Ecto neural progenitor cell (in vitro differentiated cells): ENCODE results near the gene RABGAP1L.
"Not testable (repeated sequence)": the region's sequence is repeated elsewhere in the genome, so short reads cannot be mapped to it uniquely, and the experiment has no call there.

Experiments
- DNase-seq: peaks from one replicate; pipeline ENCODE4 v3.0.0-alpha.2; 2018; ENCODE audit warnings: low spot score

The RABGAP1L gene

DNA sequence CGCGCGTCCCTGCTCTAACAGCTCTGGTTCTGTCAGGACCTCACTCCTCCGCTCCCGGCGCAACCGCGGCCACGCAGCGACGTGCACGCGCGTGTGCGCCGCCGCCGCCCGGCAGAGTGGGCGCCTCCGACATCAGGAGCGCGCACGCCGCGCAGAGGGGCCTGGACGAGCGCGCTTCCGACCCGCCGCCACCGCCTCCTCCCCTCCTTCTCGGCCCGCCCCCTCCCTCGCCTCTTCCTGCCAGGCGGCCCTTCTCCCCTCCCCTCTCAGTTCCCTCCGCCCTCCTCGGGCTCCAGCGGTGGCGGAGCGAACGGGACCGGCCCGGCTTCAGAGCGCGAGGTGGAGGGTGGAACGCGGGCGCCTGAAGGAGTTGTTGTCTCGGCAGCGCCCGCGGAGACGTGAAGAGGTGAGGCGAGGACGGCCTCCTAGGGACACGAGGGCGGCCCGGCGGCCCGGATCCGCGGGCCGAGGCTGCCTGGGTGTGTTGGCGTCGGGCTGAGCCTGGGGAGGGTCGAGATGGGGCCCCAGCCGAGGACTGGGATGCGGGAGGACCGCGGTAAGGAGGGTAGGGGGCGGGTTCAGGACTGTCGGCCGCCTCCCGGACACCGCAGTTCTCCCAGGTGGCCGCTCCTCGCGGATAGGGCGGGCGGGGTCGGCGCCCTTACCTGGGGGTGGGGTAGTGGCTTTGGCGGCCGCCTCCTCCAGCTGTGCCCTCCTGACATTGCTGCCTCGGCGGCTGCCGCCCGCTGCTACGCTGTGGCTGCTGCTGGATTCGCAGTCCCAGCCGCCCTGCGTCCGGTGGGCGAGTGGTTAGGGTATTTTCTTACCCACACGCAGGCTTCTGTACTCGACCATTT lies at the start of gene RABGAP1L:
RABGAP1L (plus strand) TSS at position 269 of the 857 bp plus-strand sequence.
- DNase-seq: peak; percentile 95

DNA sequence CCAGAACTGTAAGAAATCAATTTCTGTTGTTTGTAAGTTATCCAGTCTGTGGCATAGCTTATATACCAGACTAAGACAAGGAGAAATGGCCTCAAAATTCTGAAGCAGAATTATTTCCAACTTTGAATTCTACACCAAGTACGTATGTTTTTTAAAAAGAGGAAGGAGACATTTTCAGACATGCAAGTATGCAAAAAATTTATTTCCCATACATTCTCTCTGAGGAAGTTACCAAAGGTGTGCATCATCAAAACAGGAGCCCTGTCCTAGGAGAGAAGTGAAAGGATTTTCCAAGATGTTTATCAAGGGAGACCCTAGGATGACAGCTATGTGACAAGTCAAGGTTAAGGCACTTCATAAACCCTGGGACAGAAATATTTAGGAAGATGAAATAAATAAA lies 49.3 kb upstream of the RABGAP1L start:
- no peak for DNase-seq

DNA sequence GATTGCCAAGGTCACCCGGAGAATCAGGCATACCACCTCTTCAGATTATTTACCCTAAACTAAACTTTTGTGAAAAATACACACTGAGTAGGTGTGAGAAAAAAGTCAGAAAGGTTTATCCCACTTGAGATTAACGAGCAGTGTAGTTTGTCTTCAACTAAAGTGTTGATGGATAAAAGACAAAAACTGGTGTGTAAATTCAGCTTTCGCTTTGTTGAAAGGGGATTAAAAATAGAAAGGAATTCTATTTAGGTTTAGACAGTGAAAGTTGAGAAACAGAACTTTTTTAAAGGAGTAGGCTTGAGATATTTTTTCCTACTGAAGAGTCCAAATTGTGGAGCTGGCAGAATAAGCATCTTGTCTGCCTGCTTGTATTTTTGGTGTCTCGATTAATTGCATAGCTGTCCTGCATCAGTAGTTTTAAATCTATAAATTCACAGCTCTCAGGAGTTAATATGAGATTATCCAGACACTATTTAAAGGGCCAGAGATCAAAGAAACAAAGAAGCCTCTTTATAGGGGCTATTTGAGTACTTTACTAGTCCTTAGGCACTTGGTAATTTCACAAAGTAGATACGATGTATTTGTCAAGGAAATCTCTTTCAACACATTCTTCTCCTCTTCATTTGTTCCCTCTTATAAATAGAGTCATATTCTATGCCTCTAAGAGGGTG lies 46.7 kb upstream of the RABGAP1L start:
- DNase-seq: no peak

DNA sequence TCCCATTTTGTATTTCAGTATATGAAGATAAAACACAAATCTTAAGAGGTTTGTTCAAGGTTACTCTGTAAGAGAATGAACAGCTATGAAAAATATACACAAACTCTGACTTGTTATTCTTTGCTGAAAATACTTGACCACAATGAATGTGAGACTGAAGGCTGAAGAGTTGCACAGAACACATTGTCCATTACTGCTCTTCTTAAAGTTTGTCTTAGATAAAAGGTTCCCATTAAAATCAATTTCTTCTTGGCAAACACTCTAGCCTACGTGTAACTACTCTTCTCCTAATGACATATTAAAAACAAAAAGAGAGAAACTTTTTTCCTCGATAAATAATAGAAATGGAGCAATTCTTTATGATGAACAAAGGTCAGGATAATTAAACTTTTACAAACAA lies 45.2 kb upstream of the RABGAP1L start:
- DNase-seq: no peak

DNA sequence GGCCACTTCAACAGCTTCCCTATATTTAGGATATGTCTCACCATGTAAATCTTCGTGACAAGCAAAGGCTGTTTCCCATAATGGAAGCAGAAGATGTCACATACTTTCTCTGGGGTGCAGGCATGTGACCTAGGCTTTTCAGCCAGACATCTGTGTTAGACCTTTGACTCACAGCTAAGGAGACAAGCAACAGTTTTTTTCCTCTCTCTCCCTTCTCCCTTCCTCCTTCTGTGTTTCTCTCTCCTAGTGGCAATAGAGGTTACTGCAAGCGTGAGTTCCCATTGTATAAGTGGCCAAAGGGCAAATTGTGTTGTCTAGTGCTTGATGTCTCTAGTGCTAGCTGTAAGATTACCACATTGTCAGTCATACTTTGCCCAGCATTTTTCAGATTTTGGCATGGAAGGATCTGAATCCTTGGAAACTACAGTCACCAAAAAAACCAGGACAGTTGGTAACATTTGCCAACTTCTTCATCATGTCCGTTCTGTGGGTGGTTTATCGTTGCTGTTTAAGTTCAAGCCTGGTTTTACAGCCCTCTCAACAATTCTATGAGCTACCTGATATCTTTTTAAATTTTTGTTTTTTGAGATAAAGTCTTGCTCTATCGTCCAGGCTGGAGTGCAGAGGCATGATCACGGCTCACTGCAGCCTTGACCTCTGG lies 44.4 kb upstream of the RABGAP1L start:
- no peak for DNase-seq

DNA sequence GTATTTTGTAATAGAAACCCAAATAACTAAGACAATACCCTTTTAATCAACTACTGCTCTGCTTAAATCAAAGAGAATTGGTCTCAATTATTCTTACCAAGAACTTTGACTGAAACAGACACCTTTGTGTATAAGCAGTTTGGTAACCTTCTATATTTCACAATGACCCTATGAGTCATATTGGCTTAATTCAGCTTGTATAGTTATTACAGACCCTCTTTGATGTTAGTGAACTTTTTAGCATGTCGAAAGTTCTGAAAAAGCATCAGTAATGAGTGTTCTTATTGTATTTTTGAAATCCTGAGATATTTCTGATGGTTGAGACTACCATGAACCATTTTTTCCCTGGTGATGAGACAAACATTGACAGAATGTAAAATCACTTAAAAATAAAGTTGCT lies 43.3 kb upstream of the RABGAP1L start:
- DNase-seq: no peak

DNA sequence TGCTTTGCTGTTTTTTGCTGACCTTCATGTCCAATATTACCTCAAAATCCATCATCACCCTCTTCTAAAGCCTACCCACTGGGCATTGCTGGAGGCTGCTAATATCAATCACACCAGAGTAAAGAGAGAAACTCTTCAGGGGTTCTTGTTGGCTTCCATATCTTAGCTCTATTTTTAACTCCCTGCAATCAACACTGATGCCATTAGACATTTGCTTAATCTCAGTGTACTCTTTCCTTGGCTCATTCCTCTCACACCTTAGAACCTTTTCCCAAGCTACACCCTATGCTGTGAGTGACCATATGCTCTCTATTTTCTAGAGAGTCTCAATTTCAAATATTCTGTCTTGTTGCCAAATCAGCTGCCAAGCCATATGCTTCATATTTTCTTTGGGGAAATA lies 40.6 kb upstream of the RABGAP1L start:
- no peak for DNase-seq

DNA sequence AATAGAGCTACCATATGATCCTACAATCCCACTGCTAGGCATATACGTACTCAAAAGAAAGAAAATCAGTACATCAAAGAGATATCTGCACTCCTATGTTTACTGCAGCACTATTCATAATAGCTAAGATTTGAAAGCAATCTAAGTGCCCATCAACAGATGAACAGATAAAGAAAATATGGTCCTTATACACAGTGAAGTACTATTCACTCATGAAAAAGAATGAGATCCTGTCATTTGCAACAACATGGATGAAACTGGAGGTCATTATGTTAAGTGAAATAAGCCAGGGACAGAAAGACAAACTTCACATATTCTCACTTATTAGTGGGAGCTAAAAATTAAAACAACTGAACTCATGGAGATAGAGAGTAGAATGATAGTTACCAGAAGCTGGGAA lies 37.0 kb upstream of the RABGAP1L start:
- DNase-seq: not testable (repeated sequence)

DNA sequence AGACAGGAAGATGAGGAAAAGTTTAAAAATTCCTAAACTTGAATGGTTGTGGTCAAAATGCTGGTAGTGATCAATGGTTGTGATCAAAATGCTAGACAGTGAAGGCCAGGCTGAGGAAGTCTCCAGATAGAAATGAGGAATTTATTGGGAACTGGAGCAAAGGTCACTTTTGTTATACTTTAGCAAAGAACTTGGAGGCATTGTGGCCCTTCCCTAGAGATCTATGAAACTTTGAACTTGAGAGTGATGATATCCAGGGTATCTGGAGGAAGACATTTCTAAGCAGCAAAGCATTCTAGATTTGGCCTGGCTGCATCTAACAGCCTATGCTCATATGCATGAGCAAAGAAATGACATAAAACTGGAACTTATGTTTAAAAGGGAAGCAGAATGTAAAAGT lies 35.5 kb upstream of the RABGAP1L start:
- no peak for DNase-seq

DNA sequence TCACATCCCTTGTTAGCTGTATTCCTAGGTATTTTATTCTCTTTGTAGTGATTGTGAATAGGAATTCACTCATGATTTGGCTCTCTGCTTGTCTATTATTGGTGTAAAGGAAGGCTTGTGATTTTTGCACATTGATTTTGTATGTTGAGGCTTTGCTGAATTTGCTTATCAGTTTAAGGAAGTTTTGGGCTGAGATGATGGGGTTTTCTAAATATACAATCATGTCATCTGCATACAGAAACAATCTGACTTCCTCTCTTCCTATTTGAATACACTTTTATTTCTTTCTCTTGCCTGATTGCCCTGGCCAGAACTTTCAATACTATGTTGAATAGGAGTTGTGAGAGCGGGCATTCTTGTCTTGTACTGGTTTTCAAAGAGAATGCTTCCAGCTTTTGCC lies 32.1 kb upstream of the RABGAP1L start:
- not testable (repeated sequence) for DNase-seq

DNA sequence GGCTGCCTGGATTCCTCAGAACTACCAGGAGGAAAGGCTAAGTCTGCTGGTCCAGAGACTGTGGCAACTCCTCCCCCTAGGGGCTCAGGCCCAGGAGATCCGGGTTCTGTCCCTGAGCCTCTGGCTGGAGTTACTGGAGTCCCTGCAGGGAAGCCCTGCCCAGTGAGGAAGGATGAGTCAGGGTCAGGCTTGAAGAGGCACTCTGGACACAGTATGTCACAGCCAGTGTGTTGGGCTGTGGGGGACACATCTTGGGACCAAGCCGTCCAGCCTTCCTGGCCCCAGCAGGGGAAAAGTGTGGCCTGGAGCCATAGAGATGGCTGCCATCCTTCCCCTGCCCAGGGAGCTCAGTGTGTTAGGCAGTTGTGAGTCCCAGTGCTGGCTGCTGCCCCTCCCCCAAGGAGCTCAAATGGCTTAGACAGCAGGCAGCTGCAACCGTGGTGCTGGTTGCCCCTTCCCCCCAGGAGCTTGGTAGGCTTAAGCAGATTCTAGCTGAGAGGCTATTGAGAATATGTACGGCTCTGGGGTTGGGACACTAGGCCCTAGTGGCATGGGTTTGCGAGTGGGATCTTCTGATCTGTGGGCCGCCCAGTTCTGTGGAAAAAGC lies 28.2 kb upstream of the RABGAP1L start:
- DNase-seq: peak; percentile 53

DNA sequence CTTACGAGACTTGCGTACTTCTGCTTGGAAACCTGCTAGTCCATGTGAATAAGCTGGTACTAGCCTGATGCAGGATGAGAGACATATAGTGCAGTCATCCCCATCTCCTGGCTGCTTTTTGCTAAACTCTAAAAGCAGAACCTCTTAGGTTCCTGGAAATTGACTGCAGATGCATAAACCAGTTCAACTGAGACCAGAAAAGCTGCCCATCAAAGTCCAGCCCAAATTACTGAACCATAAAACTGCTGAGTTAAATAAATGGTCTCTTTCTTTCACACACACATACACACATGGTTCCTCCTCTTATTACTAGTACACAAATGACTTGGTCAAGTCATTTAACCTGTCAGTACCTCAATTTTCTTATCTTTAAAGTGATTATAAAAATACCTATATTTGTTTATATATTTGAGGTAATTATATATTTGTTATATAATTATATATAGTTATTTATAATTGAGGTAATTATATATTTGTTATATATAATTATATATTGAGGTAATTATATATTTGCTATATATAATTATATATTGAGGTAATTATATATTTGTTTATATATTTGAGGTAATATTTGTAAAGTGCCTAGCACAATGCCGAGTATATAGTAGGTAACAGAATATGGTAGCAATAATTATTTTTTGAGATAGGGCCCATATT lies 25.2 kb upstream of the RABGAP1L start:
- DNase-seq: no peak

DNA sequence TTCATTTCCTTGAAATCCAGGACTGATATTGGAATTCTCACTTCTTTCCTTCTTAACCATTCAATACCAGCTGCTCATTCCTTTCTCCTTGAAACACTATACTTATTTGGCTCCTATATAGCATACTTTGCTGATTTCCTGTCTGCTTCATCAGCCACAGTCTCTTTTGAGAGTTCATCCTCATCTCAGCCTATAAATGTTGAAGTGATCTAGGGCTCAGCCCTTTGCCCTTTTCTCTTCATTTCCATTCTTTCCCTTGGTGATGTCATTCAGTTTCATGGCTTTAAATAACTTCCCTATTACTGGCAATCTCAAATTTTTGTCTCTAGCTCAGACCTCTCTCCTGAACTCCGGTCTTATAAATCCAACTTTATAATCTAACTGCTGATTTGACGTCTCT lies 24.1 kb upstream of the RABGAP1L start:
- no peak for DNase-seq

DNA sequence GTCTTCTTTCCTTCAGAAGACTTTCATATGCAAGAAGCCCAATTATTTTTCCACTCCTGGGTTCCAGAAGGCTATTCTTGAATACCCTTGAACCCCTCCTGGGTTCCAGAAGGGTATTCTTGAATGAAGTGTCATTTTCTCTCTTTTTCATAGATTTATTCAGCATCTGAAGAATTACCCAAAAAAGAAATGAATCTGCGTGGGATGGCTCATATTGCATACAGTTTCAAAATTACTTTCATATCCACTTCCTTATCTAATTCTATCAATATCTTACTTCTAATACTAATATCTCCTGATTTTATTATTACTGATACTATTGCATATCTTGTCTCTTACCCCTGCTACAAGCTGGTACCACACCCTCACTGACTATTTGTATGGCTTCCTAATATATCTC lies 22.6 kb upstream of the RABGAP1L start:
- DNase-seq: no peak

DNA sequence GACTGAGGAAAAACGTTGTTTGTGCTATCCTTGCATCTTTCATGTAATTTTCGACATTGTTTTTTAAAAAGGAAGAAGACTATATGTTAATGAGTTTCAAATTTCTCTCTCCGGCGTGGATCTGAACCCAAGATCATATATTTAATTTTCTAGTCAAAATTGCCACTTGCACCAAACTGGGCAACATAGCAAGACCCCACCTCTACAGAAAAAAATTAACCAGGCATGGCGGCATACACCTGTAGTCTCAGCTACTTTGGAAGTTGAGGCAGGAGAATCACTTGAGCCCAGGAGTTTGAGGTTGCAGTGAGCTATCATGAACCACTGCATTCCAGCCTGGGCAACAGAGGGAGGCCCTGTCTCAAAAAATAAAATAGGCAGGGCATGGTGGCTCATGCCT lies 16.5 kb upstream of the RABGAP1L start:
- no peak for DNase-seq

DNA sequence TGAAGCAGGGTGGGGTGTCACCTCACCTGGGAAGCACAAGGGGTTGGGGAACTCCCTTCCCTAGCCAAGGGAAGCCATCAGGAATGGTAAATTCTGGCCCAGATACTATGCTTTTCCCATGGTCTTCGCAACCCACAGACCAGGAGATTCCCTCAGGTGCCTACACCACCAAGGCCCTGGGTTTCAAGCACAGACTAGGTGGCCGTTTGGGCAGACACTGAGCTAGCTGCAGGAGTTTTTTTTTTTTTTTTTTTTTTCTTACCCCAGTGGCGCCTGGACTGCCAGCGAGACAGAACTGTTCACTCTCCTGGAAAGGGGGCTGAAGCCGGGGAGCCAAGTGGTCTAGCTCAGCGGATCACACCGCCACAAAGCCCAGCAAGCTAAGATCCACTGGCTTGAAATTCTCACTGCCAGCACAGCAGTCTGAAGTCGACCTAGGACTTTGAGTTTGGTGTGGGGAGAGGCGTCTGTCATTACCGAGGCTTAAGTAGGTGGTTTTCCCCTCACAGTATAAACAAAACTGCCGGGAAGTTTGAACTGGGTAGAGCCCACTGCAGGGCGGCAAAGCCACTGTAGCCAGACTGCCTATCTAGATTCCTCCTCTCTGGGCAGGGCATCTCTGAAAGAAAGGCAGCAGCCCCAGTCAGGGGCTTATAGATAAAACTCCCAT lies 15.5 kb upstream of the RABGAP1L start:
- DNase-seq: not testable (repeated sequence)

DNA sequence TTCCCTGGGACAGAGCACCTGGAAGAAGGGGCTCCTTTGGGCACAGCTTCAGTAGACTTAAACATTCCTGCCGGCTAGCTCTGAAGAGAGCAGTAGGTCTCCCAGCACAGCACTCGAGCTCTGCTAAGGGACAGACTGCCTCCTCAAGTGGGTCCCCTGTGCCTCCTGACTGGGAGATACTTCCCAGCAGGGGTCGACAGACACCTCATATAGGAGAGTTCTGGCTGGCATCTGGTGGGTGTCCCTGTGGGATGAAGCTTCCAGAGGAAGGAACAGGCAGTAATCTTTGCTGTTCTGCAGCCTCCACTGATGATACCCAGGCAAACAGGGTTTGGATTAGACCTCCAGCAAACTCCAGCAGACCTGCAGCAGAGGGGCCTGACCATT lies 14.9 kb upstream of the RABGAP1L start:
- DNase-seq: not testable (repeated sequence)

DNA sequence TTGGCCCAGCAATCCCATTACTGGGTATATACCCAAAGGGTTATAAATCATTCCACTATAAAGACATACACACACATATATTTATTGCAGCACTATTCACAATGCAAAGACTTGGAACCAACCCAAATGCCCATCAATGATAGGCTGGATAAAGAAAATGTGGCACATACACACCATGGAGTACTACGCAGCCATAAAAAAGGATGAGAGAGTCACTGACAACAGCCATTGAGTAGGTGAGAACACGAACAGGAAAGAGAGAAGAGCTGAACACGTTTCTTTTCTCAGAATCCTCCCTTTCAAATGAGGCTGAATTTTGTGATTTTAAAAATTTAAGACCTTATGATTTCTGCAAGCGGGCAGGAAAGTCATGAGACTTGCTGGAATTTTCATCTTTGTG lies 10.1 kb upstream of the RABGAP1L start:
- no peak for DNase-seq

DNA sequence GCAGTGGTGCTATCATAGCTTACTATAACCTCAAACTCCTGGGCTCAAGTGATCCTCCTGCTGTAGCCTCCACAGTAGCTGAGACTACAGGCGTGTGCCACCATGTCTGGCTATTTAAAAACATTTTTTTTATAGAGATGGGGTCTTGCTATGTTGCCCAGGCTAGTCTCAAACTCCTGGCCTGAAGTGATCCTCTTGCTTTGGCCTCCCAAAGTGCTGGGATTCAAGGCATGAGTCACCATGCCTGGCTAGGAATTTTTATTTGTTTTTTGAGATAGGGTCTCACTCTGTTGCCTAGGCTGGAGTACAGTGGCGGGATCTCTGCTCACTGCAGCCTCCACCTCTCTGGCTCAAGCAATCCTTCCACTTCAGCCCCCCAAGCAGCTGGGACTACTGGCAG lies 8.8 kb upstream of the RABGAP1L start:
- no peak for DNase-seq

DNA sequence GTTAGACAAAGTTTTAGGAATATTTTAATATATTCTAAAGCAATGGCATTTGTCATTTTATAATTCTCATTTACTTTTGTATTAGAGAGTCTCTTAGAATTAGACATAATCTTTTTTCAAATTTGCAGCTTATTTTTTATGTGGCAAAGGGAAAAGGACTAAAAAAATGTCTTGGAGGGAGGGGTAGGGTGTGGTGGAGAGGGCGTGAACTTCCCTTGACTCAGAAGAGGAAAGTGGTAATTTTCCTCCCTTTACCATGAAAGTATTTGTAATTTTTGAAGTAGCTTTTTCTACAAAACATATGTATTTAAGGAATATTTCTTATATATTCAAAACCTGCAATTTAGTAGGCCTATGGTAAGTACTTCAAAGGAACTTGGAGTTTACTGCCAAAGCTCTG lies 6.9 kb upstream of the RABGAP1L start:
- DNase-seq: no peak

DNA sequence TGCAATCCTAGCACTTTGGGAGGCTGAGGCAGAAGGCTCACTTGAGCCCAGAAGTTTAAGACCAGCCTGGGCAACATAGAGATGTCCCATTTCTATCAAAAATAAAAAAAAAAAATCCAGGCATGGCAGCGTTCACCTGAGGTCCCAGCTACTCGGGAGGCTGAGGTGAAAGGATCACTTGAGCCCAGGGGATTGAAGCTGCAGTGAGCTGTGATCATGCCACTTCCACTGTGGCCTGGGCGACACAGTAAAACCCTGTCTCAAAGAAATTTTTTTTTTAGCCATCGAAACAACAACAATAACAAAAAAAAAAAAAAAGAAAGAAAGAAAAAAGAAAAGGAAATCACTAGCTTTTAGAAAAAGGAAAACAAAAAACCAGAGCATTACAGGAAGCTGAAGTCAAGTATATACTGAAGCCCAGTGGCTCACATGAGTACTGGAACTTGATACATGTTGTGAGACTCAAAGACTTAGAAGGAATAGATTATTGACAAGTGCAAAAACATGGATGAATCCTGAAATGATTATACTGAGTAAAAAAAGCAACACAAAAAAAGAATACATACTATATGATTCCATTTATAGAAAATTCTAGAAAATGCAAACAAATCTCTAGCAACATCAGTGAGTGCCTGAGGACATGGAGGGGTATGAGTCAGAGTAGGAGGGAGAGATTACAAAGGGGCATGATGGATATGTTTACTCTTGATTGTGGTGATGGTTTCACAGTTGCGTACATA lies 6.1 kb upstream of the RABGAP1L start:
- no peak for DNase-seq
